Retina (tissue), 1 donor: ENCODE results near the gene B4GALNT3.

Source experiments
- DNase-seq: peaks from one replicate; pipeline ENCODE4 v3.0.0-alpha.2; 2016

The B4GALNT3 gene

GRCh38 chr12:468671-469389 lies 9.1 kb downstream of the B4GALNT3 start:
- DNase-seq: no peak

- DNase-seq: no peak
Measured at GRCh38 chr12:470133-470532, 10.4 kb downstream of the B4GALNT3 start.

GRCh38 chr12:473198-473597 lies 13.5 kb downstream of the B4GALNT3 start:
- no peak for DNase-seq

GRCh38 chr12:473863-474577 lies 14.3 kb downstream of the B4GALNT3 start:
- no peak for DNase-seq

- DNase-seq: no peak
Measured at GRCh38 chr12:475286-475685, 15.5 kb downstream of the B4GALNT3 start.

- no peak for DNase-seq
Measured at GRCh38 chr12:479161-479560, 19.4 kb downstream of the B4GALNT3 start.

- no peak for DNase-seq
Measured at GRCh38 chr12:480831-481816, 21.4 kb downstream of the B4GALNT3 start.

GRCh38 chr12:482061-482460 lies 22.3 kb downstream of the B4GALNT3 start:
- no peak for DNase-seq

GRCh38 chr12:484096-484495 lies 24.4 kb downstream of the B4GALNT3 start:
- DNase-seq: no peak

GRCh38 chr12:490260-490659 lies 30.5 kb downstream of the B4GALNT3 start:
- DNase-seq: no peak

- no peak for DNase-seq
Measured at GRCh38 chr12:495466-495865, 35.7 kb downstream of the B4GALNT3 start.

- DNase-seq: no peak
Measured at GRCh38 chr12:496736-497135, 37.0 kb downstream of the B4GALNT3 start.

- DNase-seq: no peak
Measured at GRCh38 chr12:497501-498160, 37.9 kb downstream of the B4GALNT3 start.

- no peak for DNase-seq
Measured at GRCh38 chr12:499837-500458, 40.2 kb downstream of the B4GALNT3 start.

- no peak for DNase-seq
Measured at GRCh38 chr12:501722-502447, 42.1 kb downstream of the B4GALNT3 start.

GRCh38 chr12:503111-503761 lies 43.5 kb downstream of the B4GALNT3 start:
- no peak for DNase-seq

- DNase-seq: no peak
Measured at GRCh38 chr12:505221-505620, 45.5 kb downstream of the B4GALNT3 start.

GRCh38 chr12:507391-507796 lies 47.7 kb downstream of the B4GALNT3 start:
- no peak for DNase-seq

GRCh38 chr12:508145-508544 lies 48.4 kb downstream of the B4GALNT3 start:
- no peak for DNase-seq

- DNase-seq: no peak
Measured at GRCh38 chr12:508795-509194, 49.1 kb downstream of the B4GALNT3 start.

- DNase-seq: peak; percentile 36
Measured at GRCh38 chr12:509500-509899, 49.8 kb downstream of the B4GALNT3 start.
